LNCAP (cell line): ENCODE results near the gene DIAPH3.

Experiments used
- TF ChIP-seq, protein P1 (sequence below): fragments of 450-650 bp; IDR thresholded peaks from 2 replicates; pipeline ENCODE4 v1.5.1; 2017; ENCODE audit warnings: mild to moderate bottlenecking

The DIAPH3 gene

DNA sequence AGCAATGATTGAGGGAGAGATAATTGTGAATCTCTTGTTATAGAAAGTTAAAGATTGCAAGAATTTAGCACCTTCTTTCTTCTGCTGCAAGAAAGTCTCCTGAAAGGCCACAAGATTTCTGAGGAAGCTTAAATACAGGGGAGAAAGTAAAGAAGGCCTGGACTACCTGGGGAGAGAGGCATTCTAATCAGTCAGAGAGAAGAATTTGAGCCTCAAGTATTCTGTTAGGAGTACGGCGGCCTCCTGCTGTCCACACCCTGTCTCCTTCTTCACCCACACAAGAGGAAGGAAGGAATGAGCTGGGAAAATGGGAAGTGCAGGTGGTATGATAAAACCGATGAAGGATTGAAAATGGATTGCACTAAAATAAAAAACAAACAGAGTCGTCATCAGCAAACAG, 474.7 kb downstream of the DIAPH3 start:
- TF ChIP-seq, protein P1, sequence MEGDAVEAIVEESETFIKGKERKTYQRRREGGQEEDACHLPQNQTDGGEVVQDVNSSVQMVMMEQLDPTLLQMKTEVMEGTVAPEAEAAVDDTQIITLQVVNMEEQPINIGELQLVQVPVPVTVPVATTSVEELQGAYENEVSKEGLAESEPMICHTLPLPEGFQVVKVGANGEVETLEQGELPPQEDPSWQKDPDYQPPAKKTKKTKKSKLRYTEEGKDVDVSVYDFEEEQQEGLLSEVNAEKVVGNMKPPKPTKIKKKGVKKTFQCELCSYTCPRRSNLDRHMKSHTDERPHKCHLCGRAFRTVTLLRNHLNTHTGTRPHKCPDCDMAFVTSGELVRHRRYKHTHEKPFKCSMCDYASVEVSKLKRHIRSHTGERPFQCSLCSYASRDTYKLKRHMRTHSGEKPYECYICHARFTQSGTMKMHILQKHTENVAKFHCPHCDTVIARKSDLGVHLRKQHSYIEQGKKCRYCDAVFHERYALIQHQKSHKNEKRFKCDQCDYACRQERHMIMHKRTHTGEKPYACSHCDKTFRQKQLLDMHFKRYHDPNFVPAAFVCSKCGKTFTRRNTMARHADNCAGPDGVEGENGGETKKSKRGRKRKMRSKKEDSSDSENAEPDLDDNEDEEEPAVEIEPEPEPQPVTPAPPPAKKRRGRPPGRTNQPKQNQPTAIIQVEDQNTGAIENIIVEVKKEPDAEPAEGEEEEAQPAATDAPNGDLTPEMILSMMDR, result no peak

- TF ChIP-seq, protein P1, result no peak
These were observed 476.8 kb downstream of the DIAPH3 start for GRCh38 chr13:59686798-59687394.

DNA sequence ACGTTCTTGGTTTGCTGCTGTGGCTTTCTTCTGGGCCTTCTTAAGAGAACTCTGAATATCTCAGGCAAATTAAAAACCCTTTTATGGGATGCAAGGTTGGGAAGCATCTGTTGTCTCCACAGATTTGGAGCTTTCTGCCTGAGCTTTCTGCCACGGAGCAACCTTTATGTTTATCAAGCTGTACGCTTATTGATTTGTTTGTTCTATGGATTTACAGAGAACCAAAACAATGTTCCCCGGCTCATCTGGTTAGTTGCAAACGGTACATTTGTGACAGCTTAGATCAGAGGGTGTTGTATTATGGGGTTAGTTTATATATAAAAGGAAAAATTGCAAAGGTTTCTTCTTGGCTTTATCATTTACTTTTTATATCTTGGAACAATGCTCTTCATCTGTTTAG, 479.6 kb downstream of the DIAPH3 start:
- TF ChIP-seq, protein P1, result no peak

DNA sequence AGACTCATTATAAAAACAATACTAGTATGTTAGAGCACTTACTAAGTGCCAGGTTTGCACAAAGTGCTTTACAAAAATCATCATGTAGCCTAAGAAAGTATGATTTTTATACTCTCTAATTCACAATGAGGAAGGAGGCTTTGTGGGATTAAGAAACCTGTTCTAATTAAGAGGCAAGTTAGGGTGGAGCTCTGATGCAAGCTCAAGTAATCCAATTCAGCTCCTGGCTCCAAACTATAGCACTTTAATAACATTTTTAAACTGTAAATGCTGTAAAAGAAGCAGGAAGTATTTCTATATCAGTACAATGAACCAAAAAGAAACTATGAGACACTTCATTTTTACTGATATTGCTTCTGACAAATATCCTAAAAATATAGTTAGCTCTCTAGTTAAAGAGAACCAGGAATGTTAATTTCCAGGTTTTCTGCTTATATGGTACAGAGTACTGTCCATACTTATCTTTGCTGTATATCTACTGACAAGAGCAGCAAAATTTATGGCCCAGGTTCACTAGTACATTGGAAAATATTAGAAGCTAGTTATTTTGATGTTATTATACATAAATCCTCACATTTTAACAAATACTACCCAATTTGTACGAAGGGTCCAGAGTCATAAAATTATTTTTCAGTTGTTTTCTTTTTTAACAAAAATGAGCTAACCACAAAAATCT, 482.0 kb downstream of the DIAPH3 start:
- TF ChIP-seq, protein P1, result no peak

GRCh38 chr13:59680429-59681024, 483.2 kb downstream of the DIAPH3 start:
- TF ChIP-seq, protein P1, result peak; percentile 75

DNA sequence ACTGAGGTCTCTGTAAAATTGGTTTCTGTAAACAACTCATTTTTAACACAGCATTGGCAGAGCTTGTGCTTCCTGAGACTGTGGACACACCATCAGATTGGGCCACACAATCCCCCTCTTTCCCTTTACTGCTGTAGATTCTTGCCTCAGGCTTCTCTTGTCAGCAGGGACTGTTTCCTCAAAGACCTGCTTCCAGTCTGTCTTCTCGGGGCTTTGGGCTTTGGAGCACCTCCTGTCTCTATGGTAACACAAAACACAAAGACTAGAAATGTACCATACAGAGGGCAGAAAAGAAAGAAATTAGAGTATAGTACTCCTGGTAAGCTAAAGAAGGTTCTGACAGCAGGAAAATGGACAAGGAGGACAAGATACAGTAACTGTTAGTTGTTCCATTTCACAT, 484.5 kb downstream of the DIAPH3 start:
- TF ChIP-seq, protein P1, result no peak

- TF ChIP-seq, protein P1, result peak; percentile 80
These were observed 485.5 kb downstream of the DIAPH3 start for GRCh38 chr13:59677966-59678814.
